ENCODE results near the gene KATNAL2. TPM values are rescaled to one million over a fixed set of nuclear protein-coding genes. Genes with fewer than 3 reads are reported as not detected.
"Not testable (repeated sequence)": the region's sequence is repeated elsewhere in the genome, so short reads cannot be mapped to it uniquely, and the experiment has no call there.

The KATNAL2 gene
- total RNA-seq, 1 donor, result 0.42 TPM

DNA sequence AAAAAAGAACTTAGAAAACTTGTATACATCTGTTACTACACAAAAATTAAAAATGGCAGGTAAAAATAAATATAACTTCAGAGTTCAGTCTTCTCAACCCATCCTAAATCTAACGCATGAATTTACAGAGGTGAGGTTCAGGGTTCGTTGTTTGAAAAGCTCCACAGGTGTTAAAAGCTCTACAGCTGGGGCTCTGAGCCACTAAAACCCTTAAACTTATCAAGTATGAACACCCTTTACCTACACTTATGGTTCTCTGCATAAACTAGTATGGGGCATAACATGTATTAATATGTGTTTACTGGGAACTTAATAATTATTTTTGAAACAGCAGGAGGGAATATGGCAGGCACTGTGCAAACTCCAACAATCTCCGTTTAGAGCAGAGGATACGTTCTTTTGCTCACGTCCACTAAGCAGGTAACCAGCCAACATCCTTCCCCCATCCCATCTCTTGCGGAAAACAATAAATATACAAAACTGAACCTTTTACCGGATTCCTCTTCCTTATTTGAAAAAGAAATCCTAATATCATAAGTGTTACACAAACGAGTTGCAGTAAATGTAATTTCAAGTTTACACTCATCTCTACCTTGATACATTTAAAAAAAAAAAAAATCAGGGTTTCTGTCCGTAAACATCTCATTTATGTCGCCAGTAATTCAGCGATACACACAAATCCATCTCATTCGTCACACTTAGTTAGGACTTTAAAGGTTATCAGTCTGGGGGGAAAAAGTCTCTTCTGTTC, 1.4 kb upstream of the KATNAL2 start:
- Histone ChIP-seq H3K9me3 (ENCODE audit: low read depth, low read length) (no peaks in the 10 kb centered on the region), H3K27me3 (ENCODE audit: insufficient read depth, low read length) (no peaks in the 10 kb centered on the region), H3K4me3 (ENCODE audit: low read length) (no peak overlapping the region), H3K4me1 (ENCODE audit: insufficient read depth, low read length) (peaks cover 16% of the 10 kb centered on the region)

- Histone ChIP-seq H3K27me3 (ENCODE audit: insufficient read depth, low read length) (no peaks in the 10 kb centered on the region), H3K4me1 (ENCODE audit: insufficient read depth, low read length) (peaks cover 16% of the 10 kb centered on the region), H3K4me3 (ENCODE audit: low read length) (peak overlapping the region; percentile 62), H3K9me3 (ENCODE audit: low read depth, low read length) (no peaks in the 10 kb centered on the region)
These were observed 773 bp upstream of the KATNAL2 start for GRCh38 chr18:46916551-46917107.

- peaks cover 16% of the 10 kb centered on the region for H3K4me1 ChIP-seq (ENCODE audit: insufficient read depth, low read length)
- H3K9me3 ChIP-seq (ENCODE audit: low read depth, low read length), result no peaks in the 10 kb centered on the region
- H3K27me3 ChIP-seq (ENCODE audit: insufficient read depth, low read length), result no peaks in the 10 kb centered on the region
- H3K4me3 ChIP-seq (ENCODE audit: low read length), result peak overlapping the region; percentile 62
These were observed 600 bp downstream of the KATNAL2 start for GRCh38 chr18:46917803-46918600.

DNA sequence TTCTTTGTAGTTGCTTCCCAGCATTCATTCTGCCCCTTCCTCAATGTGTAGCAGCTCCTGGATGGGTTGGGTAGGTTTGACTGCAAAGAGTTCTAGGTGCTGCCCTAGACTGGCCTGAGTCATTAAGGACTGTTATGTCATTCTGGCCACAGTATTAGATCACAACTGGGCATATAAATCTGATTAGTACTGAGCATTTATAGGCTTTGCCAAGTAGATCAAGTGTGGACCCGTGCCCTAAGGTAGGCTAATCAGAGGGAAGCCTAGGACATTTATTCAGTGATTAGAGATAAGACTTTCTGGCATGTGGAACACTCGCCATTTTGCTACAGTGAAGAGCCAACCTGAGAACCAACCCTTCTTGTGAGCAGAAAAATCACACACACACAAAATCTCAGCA, 2.7 kb downstream of the KATNAL2 start:
- H3K9me3 ChIP-seq (ENCODE audit: low read depth, low read length), result no peaks in the 10 kb centered on the region
- H3K27me3 ChIP-seq (ENCODE audit: insufficient read depth, low read length), result no peaks in the 10 kb centered on the region
- no peak overlapping the region for H3K4me3 ChIP-seq (ENCODE audit: low read length)
- peaks cover 16% of the 10 kb centered on the region for H3K4me1 ChIP-seq (ENCODE audit: insufficient read depth, low read length)

GRCh38 chr18:46920653-46921052, 3.3 kb downstream of the KATNAL2 start:
- H3K4me1 ChIP-seq (ENCODE audit: insufficient read depth, low read length), result peaks cover 16% of the 10 kb centered on the region

DNA sequence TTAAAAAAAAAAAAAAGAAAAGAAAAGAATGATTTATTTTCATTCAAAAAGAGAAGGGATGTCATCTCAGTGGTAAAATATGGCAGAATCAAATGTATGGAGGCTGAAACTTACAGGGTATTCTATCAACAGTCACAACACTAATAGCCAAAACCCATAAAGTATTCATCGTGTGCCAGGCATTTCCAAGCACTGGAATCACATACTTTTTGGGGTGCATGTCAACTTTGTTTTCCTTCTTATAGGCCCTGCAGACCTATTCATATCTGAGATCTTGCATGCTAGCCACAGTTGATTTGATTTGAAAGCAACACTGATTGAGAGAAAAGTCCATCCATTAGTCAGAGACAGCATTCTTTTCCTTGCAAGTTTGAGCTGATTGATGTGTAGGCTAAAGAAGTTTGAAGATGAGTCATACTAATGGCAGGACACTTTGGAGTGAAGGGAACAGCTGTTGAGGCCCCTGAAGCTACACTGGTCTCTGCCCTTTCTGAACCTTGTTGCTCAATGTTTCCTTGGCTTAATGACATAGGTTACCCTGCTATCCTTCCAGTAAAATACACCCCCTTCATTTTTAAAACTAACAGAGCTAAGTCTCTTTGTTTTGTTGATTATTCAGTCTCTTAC, 22.0 kb downstream of the KATNAL2 start:
- H3K4me3 ChIP-seq (ENCODE audit: low read length), result no peak overlapping the region
- no peaks in the 10 kb centered on the region for H3K4me1 ChIP-seq (ENCODE audit: insufficient read depth, low read length)
- H3K9me3 ChIP-seq (ENCODE audit: low read depth, low read length), result no peaks in the 10 kb centered on the region
- no peaks in the 10 kb centered on the region for H3K27me3 ChIP-seq (ENCODE audit: insufficient read depth, low read length)

More at GRCh38 chr18:46920653-46921052, 3.3 kb downstream of the KATNAL2 start:
- Histone ChIP-seq H3K9me3 (ENCODE audit: low read depth, low read length) (no peaks in the 10 kb centered on the region), H3K4me3 (ENCODE audit: low read length) (no peak overlapping the region), H3K27me3 (ENCODE audit: insufficient read depth, low read length) (no peaks in the 10 kb centered on the region)

GRCh38 chr18:46939998-46940571, 22.7 kb downstream of the KATNAL2 start:
- no peaks in the 10 kb centered on the region for H3K27me3 ChIP-seq (ENCODE audit: insufficient read depth, low read length)
- H3K4me3 ChIP-seq (ENCODE audit: low read length), result no peak overlapping the region
- no peaks in the 10 kb centered on the region for H3K4me1 ChIP-seq (ENCODE audit: insufficient read depth, low read length)
- H3K9me3 ChIP-seq (ENCODE audit: low read depth, low read length), result no peaks in the 10 kb centered on the region

DNA sequence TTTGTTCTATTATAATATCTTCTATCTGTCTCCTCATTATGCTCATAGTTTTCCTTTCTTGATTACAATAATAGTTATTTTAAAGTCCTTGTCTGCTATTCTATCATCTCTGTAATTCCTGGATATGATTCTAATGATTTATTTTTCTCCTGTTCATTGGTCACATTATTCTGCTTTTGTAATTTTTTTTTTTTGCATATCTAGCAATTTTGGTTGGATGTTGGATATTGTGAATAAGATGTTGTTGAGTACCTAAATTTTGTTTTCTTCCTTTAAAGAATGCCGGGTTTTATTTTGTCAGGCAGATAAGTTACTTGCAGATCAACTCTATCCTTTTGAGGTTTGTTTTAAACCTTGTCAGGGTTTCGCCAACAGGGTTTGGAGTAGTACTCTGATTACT, 25.2 kb downstream of the KATNAL2 start:
- Histone ChIP-seq H3K27me3 (ENCODE audit: insufficient read depth, low read length) (peaks cover 8% of the 10 kb centered on the region), H3K4me1 (ENCODE audit: insufficient read depth, low read length) (peaks cover 9% of the 10 kb centered on the region), H3K9me3 (ENCODE audit: low read depth, low read length) (no peaks in the 10 kb centered on the region), H3K4me3 (ENCODE audit: low read length) (no peak overlapping the region)

DNA sequence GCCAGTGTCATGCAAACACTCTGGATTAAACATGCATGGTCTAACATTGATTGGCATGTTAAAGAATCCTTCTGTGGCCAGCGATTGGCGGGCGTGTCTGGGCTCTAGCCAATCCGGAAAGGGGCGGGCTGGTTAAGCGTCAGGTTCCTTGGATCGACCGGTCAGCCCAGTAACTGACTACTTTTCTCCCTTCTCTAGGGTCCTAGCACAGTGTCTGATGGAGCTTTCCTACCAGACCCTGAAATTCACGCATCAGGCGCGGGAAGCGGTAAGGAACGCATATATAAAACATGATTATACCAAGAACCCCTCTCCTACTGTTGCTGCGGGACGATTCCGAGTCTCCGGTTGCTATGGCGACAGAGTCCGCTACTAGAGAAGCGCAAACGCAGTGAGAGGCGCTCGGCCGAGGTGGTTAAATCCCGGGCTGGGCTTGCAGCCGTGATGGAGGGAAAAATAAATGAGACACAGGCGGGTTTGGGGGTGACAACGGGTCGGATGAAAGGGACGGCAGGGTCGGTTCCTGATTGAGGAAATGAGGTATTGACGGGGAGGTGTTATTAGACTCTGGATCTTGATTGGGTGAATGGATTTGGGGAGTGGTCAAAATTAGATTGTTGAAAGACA, 29.4 kb downstream of the KATNAL2 start:
- Histone ChIP-seq H3K27me3 (ENCODE audit: insufficient read depth, low read length) (peaks cover 8% of the 10 kb centered on the region), H3K9me3 (ENCODE audit: low read depth, low read length) (no peaks in the 10 kb centered on the region), H3K4me3 (ENCODE audit: low read length) (peak overlapping the region; percentile 51), H3K4me1 (ENCODE audit: insufficient read depth, low read length) (peaks cover 9% of the 10 kb centered on the region)

- Histone ChIP-seq H3K4me1 (ENCODE audit: insufficient read depth, low read length) (peaks cover 9% of the 10 kb centered on the region), H3K9me3 (ENCODE audit: low read depth, low read length) (no peaks in the 10 kb centered on the region), H3K4me3 (ENCODE audit: low read length) (no peak overlapping the region), H3K27me3 (ENCODE audit: insufficient read depth, low read length) (peaks cover 8% of the 10 kb centered on the region)
These were observed 32.8 kb downstream of the KATNAL2 start for GRCh38 chr18:46950064-46950656.

- Histone ChIP-seq H3K4me1 (ENCODE audit: insufficient read depth, low read length) (no peaks in the 10 kb centered on the region), H3K4me3 (ENCODE audit: low read length) (no peak overlapping the region), H3K27me3 (ENCODE audit: insufficient read depth, low read length) (no peaks in the 10 kb centered on the region), H3K9me3 (ENCODE audit: low read depth, low read length) (no peaks in the 10 kb centered on the region)
These were observed 35.8 kb downstream of the KATNAL2 start for GRCh38 chr18:46953195-46953594.

- Histone ChIP-seq H3K4me1 (ENCODE audit: insufficient read depth, low read length) (no peaks in the 10 kb centered on the region), H3K9me3 (ENCODE audit: low read depth, low read length) (no peaks in the 10 kb centered on the region), H3K4me3 (ENCODE audit: low read length) (no peak overlapping the region), H3K27me3 (ENCODE audit: insufficient read depth, low read length) (no peaks in the 10 kb centered on the region)
These were observed 40.8 kb downstream of the KATNAL2 start for GRCh38 chr18:46958209-46958608.

- not testable (repeated sequence) for H3K4me1 ChIP-seq (ENCODE audit: insufficient read depth, low read length); H3K4me3 ChIP-seq (ENCODE audit: low read length); H3K27me3 ChIP-seq (ENCODE audit: insufficient read depth, low read length); H3K9me3 ChIP-seq (ENCODE audit: low read depth, low read length)
These were observed 46.5 kb downstream of the KATNAL2 start for GRCh38 chr18:46963656-46964578.
